ENCODE measurements around the gene RASAL1. TPM values are rescaled to one million over a fixed set of nuclear protein-coding genes. Genes with fewer than 3 reads are reported as not detected.
A peak's percentile ranks its signal among the peaks of the same experiment; 100 is the strongest.

The RASAL1 gene
- polyA plus RNA-seq, 1 donor: 6.3 TPM

DNA sequence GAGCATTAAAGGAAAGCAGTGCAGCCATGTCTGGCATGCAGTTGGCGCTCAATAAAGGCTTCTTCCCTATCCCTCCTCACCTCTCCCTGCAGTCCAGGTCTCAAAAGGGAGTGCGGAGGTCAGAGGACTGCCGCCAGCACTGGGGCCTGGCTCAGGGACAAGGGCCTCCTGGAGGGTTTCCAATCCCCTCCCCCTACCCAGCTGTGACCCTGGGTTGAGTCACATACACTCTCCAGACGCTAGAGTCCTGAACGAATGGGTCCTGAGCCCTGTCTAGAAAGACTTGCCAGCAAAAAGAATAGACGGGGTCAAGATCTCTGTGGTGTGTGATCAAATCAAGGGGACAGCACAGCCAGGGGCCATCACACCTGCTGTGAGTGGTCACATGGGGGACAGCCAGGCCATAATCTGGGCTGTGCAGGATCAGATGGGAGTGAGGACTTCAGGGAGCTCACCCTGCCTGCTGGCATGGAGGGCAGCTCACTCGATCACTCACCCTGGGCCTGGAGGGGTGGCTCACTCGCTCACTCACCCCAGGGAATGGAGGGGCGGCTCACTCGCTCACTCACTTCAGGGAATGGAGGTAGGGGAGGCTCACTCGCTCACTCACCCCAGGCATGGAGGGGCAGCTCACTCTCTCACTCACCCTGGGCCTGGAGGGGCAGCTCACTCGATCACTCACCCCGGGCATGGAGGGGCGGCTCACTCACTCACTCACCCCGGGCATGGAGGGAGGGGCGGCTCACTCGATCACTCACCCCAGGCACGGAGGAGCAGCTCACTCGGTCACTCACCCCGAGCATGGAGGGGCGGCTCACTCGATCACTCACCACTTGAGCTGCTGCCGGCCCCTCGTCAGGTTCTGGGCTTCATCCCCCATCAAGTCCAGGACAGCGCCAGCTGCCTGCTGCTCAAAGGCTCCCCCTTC lies 26.8 kb upstream of the RASAL1 start:
- DNase-seq: no peak

DNA sequence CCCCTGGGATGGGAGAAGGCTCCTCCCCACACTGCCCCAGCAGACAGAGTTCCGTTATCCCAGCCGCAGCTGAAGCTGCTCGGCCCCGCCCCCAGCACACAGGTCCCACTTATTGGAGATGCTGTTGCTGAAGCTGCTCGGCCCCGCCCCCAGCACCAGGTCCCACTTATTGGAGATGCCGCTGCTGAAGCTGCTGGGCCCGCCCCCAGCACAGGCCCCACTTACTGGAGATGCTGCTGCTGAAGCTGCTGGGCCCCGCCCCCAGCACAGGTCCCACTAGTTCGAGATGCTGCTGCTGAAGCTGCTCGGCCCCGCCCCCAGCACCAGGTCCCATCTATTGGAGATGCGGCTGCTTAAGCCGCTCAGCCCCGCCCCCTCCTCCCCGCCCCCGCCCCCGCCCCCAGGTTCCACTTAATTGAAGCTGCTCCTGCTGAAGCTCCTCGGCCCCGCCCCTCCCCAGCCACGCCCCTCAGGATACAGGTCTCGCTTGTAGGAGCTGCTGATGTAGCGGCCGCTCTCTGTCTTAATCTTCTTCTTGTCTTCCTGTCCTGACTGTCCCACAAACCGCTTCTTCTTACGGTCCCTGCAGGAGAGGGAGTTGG lies 26.0 kb upstream of the RASAL1 start:
- DNase-seq: peak; percentile 48

DNA sequence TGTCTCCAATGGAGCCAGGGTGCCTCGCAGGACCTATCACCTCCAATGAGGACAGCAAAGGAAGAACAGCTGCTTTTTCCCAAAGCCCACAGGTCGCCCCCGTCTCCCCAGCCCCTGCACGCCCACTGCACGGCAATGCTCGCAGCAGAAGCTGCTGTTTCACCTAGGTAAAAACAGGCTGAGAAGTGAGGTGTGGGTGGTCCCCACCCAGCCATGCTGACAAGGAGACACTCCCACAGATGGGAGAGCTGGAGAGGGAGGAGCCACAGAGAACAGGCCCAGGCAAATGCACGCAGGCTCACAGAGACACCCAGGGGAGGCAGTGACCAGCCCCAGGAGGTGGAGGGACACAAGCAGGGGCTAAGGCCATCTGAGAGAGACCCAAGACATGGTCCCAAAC lies 24.4 kb upstream of the RASAL1 start:
- DNase-seq: no peak

DNA sequence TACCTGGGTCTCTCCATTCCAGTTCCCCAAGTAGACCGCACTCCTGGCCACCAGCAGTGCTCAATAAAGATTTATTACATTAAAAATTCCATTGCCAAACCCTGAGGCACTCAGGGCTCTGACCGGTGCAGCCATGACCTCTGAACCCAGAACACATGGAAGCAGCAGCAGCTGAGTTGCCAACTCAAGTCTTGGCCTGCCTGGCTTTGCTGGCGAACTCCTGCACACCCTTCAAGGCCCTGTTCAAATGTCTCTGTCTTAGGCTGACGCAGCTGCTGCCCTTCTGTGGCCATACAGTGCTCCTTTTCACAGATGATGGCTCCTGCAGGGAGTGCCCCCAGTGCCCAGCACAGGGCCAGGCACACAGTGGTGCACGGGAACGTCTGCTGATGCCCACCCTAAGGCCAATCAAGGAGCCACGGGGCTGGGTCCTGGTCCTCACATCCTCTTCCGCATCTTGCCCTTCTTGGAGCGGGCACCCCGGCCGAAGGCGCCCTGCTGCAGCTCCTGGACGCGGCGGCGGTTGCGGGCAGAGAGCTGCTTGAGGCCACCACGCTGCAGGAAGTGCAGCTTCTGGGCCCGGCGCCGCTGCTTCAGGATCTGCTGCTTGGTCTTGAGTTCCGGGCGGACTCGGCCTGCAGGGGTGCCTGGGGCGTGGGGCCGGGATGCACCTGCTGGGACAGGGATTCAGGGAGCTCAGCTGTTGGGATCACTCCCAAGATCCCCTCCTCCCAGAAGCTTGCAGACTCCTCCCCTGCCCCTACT lies 23.1 kb upstream of the RASAL1 start:
- no peak for DNase-seq

DNA sequence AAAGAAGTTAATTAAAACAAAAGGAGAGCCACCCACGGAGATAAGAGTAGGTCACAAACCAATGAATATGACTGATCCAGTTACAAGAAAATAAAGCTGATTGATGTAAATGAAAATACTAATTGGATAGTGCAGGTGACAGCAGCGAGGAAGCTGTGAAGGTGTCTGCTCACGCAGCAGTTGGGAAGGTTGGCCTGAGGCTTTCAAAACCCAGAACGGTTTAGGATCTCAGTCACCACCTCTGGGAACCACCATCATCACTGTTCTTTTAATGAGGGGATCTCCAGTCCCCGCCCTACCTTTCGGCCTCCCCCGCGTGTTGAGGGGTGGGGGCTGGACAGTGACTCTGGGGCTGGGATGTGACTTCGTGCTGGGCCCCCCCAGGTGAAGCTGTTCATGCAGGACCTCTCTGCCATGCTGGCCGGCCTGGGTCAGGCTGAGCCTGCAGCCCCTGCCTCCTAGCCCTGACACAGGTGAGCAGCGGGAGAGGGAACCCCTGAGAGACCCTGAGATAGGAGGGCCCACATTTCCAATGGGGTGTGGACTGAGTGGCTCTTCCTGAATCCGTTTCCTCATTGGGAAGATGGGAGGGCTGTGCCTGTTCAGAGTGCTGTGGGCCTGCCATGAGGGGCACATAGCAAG lies 21.8 kb upstream of the RASAL1 start:
- no peak for DNase-seq

DNA sequence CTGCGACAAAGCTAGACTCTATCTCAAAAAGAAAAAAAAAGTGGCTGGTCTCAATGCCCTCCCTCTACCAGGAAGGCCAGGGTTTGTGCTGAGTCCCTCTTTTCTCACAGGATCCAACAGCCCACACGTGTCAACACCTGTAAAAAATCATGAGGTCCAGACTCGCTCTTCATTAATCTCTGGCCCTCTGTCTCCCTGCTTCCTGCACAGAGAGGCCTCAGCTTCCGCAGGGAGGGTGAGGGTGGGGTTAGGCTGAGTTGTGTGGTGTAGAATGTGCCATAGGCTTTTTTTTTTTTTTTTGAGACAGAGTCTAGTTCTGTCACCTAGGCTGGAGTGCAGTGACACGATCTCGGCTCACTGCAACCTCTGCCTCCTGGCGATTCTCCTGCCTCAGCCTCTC lies 20.1 kb upstream of the RASAL1 start:
- no peak for DNase-seq

DNA sequence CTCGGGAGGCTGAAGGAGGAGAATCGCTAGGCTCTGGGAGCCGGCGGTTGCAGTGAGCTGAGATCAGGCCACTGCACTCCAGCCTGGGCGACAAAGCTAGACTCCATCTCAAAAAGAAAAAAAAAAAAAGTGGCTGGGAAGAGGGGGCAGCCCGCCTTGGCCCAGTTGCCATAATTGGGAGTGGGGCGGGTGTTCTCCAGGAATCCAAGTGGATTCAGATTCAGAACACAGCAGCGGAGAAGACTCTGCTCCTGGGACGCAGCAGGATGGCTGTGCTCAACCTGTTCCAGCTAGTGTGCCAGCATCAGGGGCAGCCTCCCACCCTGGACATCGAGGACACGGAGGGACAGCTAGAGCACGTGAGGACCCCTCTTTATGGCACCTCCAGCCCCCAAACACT lies 19.5 kb upstream of the RASAL1 start:
- DNase-seq: no peak

DNA sequence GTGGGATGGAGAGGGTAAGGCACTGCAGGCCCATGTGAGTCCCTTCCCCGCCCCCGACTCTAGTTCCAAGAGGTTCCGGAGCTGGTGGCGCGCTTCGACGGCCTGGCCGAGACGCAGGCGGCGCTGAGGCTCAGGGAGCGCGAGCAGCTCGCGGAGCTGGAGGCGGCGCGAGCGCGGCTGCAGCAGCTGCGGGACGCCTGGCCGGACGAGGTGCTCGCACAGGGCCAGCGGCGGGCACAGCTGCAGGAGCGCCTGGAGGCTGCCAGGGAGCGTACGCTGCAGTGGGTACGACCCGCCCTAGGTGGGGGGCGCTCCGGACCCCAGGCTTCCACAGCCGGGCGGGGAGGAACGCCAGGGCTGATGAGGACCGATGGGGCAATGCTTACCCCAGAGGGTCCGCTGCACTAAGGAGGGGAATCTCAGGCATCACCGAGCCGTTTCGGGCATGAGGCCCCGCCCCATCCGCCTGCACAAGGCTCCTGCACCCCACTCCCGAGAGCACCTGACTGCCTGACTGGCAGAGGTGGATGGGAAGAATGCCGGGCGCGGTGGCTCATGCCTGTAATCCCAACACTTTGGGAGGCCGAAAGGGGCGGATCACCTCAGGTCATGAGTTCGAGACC lies 18.9 kb upstream of the RASAL1 start:
- no peak for DNase-seq

DNA sequence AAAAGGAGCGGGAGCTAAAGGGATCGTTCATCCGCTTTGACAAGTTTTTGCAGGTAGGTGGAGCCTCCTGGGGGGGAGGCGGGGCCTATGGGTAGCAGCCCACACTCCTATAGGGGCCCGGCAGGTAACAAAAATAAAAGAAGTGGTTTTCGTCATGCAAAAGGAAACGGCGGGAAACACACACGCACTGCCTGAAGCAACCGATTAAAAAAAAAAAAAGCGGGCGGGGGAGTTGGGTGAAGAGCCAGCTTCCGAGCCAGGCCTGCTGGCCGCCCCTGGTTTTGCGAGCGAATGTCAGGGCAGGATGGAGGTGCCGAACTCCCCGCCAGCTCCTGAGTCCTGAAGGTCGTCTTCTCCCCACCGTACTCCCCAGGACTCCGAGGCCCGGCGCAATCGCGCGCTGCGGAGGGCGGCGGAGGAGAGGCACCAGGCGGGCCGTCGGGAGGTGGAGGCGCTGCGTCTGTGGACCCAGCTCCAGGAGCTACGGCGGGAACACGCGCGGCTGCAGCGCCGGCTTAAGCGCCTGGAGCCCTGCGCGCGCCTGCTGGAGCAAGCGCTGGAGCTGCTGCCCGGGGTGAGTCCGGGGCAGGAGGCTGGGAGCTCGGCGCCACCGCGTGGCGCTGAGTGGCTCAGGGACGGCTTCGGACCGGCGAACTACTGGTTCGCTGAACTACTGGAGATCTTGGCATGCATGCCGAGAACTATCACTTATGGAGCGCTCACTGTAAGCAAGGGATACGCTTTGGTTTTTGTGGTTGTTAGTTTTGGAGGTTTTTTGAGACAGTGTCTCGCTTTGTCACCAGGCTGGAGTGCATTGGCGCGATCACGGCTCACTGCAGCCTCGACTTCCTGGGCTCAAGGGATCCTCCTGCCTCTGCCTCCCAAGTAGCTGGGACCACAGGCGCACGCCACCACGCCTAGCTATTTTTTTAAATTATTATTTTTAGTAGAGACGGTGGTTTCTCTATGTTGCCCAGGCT lies 17.6 kb upstream of the RASAL1 start:
- peak; percentile 67 for DNase-seq

DNA sequence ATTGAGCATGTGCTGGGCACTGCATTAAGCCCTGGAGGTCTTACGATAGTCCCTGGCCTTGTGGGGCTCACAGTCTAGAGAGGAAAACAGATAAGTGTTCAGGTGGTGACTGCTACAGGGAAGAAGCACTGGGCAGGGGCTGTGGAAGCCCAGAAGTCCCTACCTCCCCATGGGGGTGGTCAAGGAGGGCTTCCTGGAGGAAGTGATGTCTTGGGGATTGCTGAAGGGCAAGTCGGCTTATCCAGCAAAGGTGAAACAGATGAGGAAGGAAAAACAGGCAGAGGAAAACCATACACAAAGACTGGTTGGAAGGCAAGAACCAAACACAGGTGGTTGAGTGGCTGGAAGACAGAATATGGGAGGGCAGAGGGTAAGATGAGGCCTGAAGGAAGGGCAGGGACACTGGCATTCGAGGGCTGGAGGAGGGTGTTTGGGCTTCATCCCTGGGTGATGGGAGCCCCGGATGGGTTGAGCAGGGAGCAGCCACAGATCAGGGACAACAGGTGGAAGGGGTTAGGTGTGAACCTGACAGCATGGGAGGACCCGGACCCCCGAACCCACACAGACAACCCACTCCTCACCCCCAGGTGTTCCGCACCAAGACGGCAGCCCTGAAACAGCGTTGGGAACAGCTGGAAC lies 16.8 kb upstream of the RASAL1 start:
- no peak for DNase-seq

DNA sequence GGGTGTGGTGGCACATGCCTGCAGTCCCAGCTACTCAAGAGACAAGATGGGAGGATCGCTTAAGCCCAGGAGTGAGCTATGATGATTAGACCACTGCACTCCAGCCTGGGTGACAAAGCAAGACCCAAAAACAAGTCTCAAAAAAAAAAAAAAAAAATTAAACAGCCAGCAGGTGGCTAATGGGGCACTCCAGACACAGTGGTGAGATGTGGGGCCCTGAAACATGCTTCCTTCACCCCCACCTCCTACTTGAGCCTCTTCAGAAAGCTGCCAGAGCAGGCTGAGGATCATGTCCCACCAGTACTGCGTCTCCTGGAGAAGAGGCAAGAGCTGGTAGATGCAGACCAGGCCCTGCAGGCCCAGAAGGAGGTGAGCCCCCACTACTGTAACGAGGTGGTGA lies 16.1 kb upstream of the RASAL1 start:
- DNase-seq: no peak

DNA sequence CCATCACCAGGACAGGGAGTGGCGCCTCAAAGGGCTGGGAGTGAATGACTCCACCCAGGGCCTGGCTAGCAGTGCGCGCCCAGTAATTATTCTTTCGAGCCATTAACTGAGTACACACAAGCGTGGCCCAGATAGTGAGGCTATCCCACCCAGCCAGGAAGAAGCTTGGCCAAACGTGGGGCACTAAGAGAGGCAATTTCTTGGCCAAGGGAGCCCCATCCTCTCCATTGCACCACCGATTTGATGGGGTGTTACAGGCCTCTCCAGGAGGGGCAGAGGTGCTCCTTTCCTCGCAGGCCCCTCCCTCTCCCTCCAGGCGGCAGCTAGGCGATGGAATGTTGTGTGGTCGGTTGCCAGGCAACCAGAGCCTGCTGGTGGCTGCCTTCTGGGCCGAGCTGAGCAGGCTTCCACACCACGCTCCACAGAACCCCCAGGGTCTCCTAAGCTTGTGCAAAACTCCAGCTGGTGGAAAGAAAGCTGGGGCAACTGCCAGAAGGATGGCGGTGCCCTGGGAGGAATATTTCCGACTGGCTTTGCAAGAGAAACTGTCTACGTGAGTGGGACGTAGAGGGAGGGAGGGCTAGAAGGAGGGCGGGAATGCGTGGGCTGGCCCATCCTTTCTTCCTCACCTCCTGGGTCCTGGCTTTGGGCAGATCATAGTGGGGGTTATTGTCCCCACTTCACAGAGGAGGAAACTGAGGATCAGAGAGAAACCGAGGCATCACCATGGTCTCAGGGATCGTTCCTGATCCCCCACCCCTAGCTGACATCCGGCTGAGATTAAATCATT lies 14.0 kb upstream of the RASAL1 start, which contains the start of gene CFAP73:
Gene CFAP73 (plus strand): TSS at position 364 of the 790 bp plus-strand sequence. CDS start 134 bp downstream, at position 498.
- peak; percentile 93 for DNase-seq

DNA sequence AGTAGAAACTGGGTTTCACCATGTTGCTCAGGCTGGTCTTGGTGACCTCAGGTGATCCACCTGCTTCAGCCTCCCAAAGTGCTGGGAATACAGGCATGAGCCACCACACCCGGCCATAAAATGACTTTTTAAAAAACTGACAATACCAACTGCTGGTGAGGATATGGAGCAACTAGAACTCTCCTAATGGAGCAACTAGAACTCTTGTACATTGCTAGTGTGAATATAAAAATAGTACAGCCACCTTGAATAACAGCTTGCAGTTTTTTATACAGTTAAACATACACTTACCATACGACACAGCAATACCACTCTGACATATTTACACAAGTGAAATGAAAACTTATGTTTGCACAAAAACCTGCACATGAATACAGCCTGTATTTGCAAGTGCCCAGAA lies 11.4 kb upstream of the RASAL1 start:
- no peak for DNase-seq

DNA sequence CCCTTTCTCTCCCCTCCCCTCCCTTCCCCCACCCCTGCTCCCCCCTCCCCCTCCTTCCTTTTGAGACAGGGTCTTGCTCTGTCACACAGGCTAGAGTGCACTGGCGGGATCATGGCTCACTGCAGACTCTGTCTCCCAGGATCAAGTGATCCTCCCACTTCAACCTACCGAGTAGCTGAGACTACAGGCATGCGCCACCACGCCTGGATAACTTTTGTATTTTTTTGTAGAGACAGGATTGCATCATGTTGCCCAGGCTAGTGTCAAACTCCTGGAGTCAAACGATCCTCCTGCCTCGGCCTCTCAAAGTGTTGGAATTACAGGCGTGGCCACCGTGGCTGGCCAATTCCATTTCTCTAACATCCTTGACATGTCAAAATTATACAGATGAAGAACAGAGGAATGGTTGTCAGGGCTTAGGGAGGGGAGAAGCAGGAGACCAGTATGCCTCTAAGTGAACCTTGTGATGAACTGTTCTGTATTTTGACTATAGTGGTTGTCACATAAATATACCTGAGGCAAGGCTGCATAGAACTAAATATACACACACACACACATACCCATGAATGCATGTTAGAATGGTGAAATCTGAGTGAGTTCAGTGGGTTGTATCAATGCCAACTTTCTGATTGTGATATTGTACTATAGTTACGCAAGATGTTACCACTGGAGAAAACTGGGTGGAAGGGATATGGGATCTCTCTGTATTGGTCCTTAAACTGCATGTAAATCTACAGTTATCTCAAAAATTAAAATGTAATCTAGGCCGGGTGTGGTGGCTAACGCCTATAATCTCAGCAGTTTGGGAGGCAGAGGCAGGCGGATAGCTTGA lies 10.4 kb upstream of the RASAL1 start:
- DNase-seq: no peak

DNA sequence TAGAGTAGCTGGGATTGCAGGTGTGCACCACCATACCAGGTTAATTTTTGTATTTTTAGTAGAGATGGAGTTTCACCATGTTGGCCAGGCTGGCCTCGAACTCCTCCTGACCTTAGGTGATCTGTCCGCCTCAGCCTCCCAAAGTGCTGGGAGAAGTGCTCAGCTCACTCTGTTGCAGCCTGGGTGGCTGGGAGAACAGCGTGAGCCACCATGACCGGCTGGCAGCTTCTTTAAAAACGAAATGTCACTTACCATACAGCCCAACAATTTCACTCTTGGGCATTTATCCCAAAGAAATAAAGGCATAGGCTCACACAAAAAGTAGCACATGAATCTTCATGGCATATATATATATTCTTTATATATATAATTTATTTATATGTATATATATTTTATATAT lies 9.2 kb upstream of the RASAL1 start:
- no peak for DNase-seq

DNA sequence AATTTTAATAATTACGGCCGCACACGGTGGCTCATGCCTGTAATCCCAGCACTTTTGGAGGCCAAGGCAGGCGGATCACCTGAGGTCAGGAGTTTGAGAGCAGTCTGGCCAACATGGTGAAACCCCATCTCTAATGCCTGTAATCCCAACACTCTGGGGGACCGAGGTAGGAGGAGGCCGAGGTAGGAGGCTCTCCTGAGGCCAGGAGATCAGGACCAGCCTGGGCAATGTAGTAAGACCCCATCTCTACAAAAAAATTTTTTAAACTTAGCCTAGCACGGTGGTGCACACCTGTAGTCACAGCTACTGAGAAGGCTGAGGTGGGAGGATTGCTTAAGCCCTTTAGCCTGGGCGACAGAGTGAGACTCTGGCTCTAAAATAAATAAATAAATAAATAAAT lies 8.4 kb upstream of the RASAL1 start:
- no peak for DNase-seq

DNA sequence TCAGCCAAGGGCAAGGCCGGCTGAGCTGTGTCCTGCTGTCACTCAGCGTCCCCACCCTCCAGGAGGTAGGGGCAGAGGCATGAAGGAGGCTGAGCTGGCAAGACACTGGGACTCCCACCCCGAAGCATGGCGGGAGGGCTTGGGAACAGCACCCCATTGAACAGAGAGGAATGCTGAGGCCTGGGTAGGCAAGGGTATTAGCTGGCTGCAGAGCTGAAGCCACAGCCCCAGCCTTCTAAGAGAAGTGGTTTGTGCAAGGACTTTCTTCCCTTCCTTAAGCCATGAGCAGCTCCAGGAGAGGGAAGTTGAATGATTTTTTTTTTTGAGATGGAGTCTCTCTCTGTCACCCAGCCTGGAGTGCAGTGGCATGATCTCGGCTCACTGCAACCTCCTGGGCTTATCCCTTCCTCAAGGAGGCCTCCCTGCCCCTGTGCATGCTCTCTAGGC lies 7.3 kb upstream of the RASAL1 start:
- no peak for DNase-seq

Data from left kidney (tissue), 2 donors.